Measurements from ENCODE around the gene CEP76.
A peak's percentile ranks its signal among the peaks of the same experiment; 100 is the strongest.
"Not testable (repeated sequence)": the region's sequence is repeated elsewhere in the genome, so short reads cannot be mapped to it uniquely, and the experiment has no call there.

The CEP76 gene

GRCh38 chr18:12701161-12701560, 1.4 kb downstream of the CEP76 start:
- no peak for DNase-seq

- DNase-seq, result no peak
These were observed 2.8 kb downstream of the CEP76 start for GRCh38 chr18:12699747-12700146.

DNA sequence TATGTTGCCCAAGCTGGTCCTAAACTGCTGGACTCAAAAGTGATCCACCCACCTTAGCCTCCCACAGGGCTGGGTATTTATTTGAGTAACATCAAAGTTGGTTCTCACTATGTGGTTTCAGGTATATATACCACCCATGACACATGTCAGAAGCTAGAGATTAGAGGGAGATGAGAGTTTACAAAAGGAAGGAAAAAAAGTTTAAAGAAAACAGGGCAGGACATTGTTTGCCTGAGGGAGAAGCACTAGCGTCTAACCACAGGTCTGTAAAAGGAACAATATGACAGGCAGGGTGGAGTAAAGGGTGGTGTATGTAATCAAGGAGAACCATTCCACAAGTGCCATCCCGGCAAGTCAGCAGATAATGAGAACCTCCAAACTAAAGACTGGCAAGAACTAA, 8.5 kb downstream of the CEP76 start:
- DNase-seq, result peak; percentile 79

- DNase-seq, result no peak
These were observed 10.3 kb downstream of the CEP76 start for GRCh38 chr18:12692206-12692605.

DNA sequence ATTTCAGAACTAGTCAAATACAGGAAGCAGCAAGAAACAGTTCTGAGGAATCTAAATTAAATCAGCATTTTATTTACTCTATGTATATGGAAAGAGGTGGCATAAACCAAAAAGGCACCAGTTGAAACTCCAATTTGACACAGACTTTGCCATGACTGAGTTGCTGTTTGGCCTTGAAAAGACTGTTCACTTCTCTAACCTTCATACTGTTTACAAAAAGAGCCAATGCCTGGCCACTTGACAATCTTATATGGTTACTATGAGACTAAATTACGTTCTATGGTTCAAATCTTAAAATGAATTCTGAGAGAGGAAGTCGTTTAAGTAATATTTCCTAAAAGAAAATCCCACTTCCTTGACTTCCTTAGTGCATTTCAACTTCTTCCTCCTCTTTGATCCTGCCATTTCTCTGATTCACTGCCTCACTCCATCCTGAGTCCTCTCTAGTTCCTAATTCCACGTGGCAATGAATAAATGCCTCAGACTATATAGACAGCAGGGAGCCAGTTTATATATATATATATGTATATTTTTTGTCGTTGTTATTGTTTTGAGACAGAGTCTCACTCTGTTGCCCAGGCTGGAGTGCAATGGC, 13.2 kb downstream of the CEP76 start:
- no peak for DNase-seq

- DNase-seq, result peak; percentile 13
These were observed 16.4 kb downstream of the CEP76 start for GRCh38 chr18:12686100-12686499.

DNA sequence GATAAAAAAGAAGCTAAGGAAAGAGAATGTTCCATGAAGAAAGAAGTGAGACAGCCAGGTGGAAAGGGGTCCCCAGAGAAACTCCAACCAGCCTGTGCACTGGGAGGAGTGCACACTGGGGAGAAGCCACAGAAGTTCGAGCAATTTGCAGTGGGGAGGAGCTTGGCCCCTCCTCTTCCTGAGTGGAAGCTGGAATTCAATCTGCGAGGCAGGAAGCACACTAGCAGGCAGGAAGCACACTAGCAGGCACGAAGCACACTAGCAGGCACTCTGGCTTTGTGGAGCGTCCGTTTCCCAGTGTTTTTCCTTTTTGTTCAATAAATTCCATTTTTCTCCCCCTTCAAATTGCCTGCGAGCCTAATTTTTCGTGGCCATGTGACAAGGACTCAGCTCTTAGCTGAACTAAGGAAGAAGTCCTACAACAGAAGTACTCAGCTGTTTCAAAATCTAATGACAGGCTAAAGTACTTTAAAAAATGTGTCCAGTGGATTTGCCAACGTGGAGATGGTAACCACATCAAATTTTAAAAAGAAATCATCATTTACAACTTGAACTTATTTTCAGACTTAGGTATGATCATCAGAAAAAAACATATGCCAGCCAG, 23.2 kb downstream of the CEP76 start:
- DNase-seq, result peak; percentile 50

DNA sequence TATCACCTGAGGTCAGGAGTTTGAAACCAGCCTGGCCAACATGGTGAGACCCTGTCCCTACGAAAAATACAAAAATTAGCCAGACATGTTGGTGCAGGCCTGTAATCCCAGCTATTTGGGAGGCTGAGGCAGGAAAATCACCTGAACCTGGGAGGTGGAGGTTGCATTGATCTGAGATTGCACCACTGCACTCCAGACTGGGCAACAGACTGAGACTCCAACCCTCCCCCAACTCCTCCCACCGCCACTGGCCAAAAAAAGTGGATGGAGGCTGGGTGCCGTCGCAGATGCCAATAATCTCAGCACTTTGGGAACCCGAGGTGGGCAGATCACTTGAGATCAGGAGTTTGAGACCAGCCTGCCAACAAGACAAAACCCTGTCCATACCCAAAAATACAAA, 34.5 kb downstream of the CEP76 start:
- no peak for DNase-seq

GRCh38 chr18:12659904-12660605, 42.5 kb downstream of the CEP76 start:
- peak; percentile 33 for DNase-seq

GRCh38 chr18:12658426-12659138, 43.9 kb downstream of the CEP76 start:
- DNase-seq, result no peak

- peak; percentile 32 for DNase-seq
These were observed 44.7 kb downstream of the CEP76 start, which contains the start of gene SPIRE1 for GRCh38 chr18:12657684-12658425. SPIRE1 (minus strand) TSS chr18:12658107; CDS start chr18:12657866, 241 bp downstream.

- DNase-seq, result no peak
These were observed 45.4 kb downstream of the CEP76 start for GRCh38 chr18:12656938-12657683.

DNA sequence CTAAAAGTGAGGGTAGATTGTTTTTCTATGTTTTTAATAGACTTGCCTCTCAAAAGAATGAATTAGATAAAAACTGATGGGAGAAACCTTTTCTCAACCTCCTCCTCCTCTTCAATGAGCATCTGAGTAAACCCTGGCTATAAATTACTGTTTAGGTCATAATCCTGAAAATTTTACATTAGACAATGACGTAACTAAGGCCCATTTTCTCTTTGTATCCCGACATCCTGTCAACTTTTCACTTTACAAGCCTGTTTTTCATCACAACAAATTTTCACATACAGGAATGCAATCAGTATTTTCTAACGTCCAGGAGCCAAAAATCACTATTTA, 46.0 kb downstream of the CEP76 start:
- no peak for DNase-seq

DNA sequence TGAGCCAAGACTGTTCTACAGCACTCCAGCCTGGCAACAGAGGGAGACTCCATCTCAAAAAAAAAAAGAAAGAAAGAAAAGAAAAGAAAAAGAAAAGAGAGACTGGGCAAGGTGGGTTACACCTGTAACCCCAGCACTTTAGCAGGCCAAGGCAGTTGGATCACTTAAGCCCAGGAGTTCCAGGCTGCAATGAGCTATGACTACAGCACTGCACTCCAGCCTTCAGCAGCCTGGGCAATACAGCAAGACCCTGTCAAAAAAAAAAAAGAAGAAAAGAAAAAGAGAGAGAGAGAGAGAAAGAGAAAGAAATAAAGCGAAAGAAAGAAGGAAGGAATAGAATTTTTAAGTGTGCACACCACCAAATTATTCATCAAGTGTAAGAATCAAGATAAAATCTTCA, 47.6 kb downstream of the CEP76 start:
- no peak for DNase-seq

GRCh38 chr18:12652861-12653401, 49.6 kb downstream of the CEP76 start:
- DNase-seq, result no peak

DNA sequence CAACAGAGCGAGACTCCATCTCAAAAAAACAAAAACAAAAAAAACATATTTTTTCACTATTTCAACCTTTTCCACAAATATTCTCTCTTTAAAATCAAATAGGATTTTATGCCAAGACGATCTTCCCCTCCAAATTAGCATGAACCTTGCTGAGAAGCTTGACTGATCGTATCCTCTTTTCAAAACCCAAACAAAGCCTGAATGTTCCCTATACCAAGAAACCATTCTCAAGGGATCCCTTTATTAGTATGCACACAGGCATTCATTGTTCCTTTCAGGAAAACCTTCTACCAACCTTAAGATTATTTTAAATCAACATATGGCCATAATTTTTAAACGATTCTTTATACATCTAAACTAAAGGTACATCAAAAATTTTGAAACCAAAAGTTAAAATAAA, 50.9 kb downstream of the CEP76 start:
- no peak for DNase-seq

DNA sequence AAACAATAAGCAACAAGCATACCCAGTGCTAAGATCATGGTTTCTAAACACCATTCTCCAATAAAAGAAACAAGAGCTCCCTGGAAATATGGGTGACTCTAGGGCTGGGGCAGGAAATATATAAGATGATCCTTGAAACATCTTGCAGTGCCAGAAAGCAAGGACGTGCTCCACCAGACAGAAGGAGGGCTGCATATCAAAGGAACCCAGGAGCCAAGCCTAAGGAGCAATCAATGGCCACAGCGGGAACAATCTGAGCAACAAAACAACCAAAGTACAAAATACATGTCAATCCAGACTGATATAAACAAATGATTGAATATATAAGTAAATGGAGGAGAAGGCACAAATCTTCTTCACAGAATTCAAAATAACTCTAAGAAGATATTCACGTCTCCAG, 54.8 kb downstream of the CEP76 start:
- DNase-seq, result no peak

- peak; percentile 30 for DNase-seq
These were observed 56.7 kb downstream of the CEP76 start for GRCh38 chr18:12645751-12646203.

DNA sequence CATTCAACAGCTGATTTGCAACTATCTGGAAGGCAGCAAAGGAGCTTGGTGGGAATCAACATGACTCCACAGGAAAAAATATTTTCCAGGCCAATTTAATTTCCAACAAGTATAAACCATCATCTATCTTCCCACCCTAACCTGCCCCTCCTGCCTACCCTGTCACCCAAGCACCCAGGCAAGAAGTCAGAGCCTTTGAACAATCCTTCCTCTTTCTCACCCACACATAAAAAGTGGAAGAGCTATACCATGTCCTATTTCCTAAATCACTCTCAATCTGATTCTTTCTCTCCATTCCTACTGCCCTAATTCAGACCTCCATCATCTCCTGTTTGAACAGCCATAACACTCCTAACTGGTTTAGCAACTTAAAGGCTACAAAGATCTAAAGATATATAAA, 57.3 kb downstream of the CEP76 start:
- no peak for DNase-seq

DNA sequence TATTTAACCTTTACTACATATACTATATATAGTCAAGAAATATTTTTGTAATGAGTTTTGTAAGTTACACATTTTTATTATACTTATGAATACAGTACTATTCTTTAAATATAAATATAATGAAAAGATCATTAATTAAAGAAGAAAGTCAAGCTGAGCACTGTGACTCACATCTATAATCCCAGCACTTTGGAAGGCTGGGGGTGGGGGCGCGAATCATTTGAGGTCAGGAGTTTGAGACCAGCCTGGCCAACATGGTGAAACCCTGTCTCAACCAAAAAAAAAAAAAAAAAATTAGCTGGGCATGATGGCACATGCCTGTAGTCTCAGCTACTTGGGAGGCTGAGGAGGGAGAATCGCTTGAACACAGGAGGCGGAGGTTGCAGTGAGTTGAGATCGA, 58.8 kb downstream of the CEP76 start:
- DNase-seq, result not testable (repeated sequence)

DNA sequence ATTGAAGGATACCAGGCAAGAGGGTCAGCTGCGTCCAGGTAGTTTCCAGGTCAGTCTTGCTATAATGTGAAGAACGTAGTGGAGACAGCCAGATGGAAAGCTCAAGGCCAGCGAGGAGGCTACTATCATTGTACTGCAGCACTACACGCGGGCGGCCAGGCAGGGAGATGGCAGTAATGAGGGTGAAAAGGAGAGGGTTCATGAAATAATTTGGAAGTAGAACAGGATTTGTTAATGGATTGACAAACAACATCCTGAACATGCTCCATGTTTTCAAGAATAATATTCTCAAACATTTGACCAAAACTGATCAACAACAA, 61.7 kb downstream of the CEP76 start:
- no peak for DNase-seq

All from NCI-H226 (cell line).